Measurements from ENCODE around the gene KLHL8.

The KLHL8 gene

DNA sequence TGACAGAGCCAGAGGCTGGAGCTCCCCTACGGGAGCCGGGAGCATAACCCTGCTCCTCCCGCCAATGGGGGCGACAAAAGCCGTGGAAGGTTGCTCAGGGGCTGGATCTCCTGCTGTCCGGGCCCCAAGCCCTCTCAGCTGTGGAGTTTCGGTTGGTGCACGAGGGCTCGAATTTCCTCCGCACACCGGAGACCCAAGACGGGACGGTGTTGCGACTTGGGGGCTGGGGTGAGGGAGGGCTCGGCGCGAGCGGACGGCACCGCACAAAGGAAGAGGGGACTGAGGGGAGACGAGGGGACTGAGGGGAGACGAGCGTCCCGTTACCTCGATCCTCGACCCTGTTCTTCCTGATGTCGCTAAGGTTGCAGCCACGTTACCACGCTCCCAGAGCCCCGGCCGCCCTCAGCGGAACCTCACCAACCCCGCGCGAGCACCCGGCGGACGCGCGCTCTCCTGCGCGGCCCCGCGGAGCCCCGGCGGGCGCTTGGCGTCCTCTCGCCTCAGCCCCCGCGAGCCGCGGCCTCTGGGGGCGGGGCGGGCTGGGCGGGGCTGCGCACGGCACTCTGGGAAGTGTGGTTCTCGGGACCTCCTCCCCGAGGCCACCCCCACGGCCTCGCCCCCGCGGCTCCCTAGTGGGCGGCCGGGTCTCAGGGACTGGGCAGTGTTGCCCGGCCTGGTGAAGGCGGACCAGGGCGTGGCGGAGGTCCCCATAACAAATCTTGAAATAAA lies at the start of gene KLHL8:
KLHL8 (minus strand) TSS at position 525 of the 729 bp plus-strand sequence. CDS start 25,079 bp downstream, outside the sequence.
- no peak for TF ChIP-seq ZNF274 (IDR thresholded peaks at IDR 0.05; ENCODE audit: low read depth, low read length)
- peak within 1 kb of the TSS; percentile 77 for H3K4me3 ChIP-seq (ENCODE audit: low read length)

DNA sequence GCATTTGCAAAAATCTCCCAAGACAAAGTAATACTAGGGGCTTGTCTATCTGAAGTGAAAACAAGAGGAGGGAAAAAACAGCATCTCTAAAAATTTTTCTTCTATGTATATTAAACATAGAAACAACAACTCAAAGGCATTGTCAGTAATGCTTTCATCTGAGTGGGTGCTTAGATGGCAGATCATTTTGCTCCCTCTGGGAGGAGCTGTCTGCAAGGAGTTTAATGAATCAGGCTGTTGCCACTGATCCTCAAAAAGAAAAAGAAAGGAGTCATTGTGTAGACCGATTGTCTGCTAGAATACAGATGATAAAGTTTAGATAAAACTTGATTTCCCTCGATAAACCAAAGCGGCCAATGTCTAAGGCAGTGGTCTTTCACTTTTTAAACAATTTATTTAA lies 49.7 kb upstream of the KLHL8 start:
- TF ChIP-seq ZNF274 (IDR thresholded peaks at IDR 0.05; ENCODE audit: low read depth, low read length): no peak
- no peak overlapping the region for H3K4me3 ChIP-seq (ENCODE audit: low read length)

- TF ChIP-seq ZNF274 (IDR thresholded peaks at IDR 0.05; ENCODE audit: low read depth, low read length): no peak
These were observed 48.0 kb upstream of the KLHL8 start for GRCh38 chr4:87268411-87268810.

DNA sequence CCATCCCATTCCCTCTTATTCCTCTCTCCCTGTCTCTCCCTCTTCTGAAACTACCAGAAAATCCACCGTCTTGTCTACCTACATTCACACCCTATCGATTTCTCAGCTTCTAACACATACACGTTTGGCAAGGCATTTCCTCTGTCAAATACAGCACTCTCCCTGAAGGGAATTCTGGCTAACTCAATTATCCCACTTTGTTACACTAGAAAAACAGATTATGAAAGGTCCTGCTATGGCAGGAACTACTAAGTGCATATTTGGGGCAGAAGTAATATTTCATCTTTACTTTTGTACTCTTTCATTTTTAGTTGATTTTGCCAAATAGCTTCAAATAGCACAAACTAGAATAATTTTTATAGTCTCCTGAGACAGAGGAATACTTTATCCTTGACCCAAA lies 46.6 kb upstream of the KLHL8 start:
- TF ChIP-seq ZNF274 (IDR thresholded peaks at IDR 0.05; ENCODE audit: low read depth, low read length): no peak
- no peak overlapping the region for H3K4me3 ChIP-seq (ENCODE audit: low read length)

More at GRCh38 chr4:87268411-87268810, 48.0 kb upstream of the KLHL8 start:
- H3K4me3 ChIP-seq (ENCODE audit: low read length): no peak overlapping the region

DNA sequence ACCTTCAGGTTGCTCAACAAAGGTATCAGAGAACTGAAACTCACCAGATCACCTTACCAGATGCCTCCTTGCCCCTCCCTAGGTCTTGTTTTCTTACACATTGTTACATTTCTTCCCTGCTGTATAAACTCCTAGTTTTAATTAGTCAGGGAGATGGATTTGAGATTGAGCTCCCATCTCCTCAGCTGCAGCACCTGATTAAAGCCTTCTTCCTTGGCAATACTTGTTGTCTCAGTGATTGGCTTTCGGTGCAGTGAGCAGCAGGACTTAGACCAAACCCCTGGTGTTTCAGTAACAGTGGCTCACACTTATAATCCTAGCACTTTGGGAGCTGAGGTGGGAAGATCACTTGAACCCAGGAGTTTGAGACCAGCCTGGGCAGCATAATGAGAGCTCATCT lies 42.5 kb upstream of the KLHL8 start:
- TF ChIP-seq ZNF274 (IDR thresholded peaks at IDR 0.05; ENCODE audit: low read depth, low read length): no peak
- no peak overlapping the region for H3K4me3 ChIP-seq (ENCODE audit: low read length)

DNA sequence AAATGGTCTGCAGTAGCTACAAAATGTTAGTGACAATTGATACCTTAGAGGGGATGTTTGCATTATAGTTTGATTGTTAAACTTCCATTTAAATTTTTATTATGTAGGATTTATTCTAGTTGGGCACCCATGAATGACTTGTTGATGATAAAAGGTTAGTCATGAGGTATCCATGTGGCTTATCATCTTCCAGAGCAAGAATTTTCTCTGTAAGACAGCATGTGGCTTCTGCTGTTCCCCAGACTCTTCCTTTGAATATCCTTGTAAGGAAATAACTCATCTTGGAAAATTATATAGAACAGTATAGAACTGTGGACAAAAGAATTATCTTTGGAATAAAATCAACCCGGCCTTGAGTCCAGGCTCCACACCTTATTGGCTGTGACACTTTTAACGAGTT lies 40.1 kb upstream of the KLHL8 start:
- H3K4me3 ChIP-seq (ENCODE audit: low read length): no peak overlapping the region
- TF ChIP-seq ZNF274 (IDR thresholded peaks at IDR 0.05; ENCODE audit: low read depth, low read length): no peak

DNA sequence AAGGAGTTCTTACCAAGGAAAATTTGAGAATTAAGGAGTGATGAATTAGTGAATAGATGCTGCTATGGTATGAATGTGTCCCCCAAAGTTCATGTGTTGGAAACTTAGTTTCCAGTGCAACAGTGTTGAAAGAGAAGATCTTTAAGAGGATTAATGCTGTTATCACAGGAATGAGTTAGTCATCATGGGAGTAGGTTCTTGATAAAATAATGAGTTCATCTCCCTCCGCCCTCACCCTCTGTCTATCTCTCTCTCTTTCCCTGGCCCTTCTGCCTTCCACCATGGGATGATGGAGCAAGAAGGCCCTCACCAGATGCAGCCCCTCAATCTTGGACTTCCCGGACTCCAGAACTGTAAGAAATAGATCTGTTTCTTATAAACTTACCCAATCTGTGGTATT lies 38.3 kb upstream of the KLHL8 start:
- TF ChIP-seq ZNF274 (IDR thresholded peaks at IDR 0.05; ENCODE audit: low read depth, low read length): no peak
- H3K4me3 ChIP-seq (ENCODE audit: low read length): no peak overlapping the region

- TF ChIP-seq ZNF274 (IDR thresholded peaks at IDR 0.05; ENCODE audit: low read depth, low read length): no peak
- H3K4me3 ChIP-seq (ENCODE audit: low read length): no peak overlapping the region
These were observed 37.1 kb upstream of the KLHL8 start for GRCh38 chr4:87257523-87257922.

- no peak for TF ChIP-seq ZNF274 (IDR thresholded peaks at IDR 0.05; ENCODE audit: low read depth, low read length)
- no peak overlapping the region for H3K4me3 ChIP-seq (ENCODE audit: low read length)
These were observed 35.3 kb upstream of the KLHL8 start for GRCh38 chr4:87255755-87256154.

- no peak overlapping the region for H3K4me3 ChIP-seq (ENCODE audit: low read length)
- TF ChIP-seq ZNF274 (IDR thresholded peaks at IDR 0.05; ENCODE audit: low read depth, low read length): no peak
These were observed 30.7 kb upstream of the KLHL8 start for GRCh38 chr4:87251106-87251505.

DNA sequence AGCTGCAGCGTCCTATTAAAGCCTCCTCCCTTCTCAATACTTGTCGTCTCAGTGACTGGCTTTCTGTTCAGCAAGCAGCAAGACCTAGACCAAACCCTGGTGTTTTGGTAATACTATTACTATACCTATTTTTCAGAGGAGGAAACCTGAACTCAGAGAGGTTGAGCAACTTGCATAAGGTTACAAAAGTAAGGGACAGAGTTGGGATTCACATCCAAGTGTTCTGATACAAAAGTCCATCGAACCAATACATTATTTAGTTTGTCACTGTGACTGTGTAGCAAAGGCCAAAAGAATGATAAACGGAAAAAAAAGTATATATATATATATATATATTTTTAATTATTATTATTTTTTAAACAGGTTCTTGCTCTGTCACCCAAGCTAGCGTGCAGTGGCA lies 29.9 kb upstream of the KLHL8 start:
- H3K4me3 ChIP-seq (ENCODE audit: low read length): no peak overlapping the region
- no peak for TF ChIP-seq ZNF274 (IDR thresholded peaks at IDR 0.05; ENCODE audit: low read depth, low read length)

DNA sequence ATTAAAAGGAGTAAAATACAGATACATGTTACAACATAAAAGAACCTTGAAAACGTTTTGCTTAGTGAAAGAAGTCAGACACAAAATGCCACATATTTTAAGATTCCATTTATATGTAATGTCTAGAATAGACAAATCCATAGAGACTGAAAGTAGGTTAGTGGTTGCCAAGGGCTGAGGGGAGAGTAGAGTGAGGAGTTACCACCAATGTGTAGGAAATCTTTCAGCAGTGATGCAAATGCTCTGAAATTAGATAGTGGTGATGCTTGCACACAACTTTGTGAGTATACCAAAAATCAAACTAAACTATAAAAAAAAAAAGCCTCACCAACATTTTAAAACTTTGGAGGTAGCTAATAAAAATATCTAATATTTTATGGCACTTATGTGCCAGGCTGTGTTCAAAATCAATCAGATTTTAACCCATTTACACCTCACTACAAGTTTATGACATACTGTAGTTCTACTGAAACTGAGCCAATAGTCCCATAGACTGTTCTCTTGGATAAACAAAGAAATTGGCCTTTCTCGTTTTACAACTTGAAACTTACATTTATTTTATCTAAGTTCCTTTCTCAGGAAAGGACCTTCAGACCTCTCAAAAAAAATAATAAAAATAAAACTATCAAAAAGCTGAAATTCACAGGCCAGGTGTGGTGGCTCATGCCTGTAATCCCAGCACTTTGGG lies 29.1 kb upstream of the KLHL8 start:
- no peak for TF ChIP-seq ZNF274 (IDR thresholded peaks at IDR 0.05; ENCODE audit: low read depth, low read length)
- no peak overlapping the region for H3K4me3 ChIP-seq (ENCODE audit: low read length)

DNA sequence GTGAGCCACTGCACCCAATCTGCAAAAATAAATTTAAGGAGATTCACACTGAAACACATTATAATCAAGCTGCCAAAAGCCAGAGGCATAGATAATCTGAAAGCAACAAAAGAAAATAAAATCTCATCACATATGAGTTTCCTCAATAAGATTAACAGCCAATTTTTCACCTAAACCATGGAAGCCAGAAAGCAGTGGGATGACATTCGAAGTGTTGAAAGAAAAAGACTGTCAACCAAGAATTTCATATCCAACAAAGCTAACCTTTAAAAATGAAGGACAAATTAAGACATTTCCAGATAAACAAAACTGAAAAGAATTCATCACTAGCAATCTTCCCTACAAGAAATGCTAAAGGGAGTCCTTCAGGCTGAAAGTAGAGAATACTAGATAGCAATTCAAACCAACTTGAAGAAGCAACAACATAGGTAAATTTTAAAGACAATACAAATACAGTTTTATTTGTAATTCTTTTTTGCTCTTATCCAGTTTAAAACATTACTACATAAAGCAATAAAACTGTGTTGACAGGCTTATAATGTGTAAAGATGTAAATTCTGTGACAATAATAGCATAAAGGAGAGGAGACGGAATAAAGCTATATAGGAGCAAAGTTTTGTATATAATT lies 23.1 kb upstream of the KLHL8 start:
- no peak for TF ChIP-seq ZNF274 (IDR thresholded peaks at IDR 0.05; ENCODE audit: low read depth, low read length)
- H3K4me3 ChIP-seq (ENCODE audit: low read length): no peak overlapping the region

GRCh38 chr4:87241336-87241735 lies 20.9 kb upstream of the KLHL8 start:
- TF ChIP-seq ZNF274 (IDR thresholded peaks at IDR 0.05; ENCODE audit: low read depth, low read length): no peak
- no peak overlapping the region for H3K4me3 ChIP-seq (ENCODE audit: low read length)

- no peak for TF ChIP-seq ZNF274 (IDR thresholded peaks at IDR 0.05; ENCODE audit: low read depth, low read length)
- H3K4me3 ChIP-seq (ENCODE audit: low read length): no peak overlapping the region
These were observed 19.9 kb upstream of the KLHL8 start for GRCh38 chr4:87240341-87240740.

All from GM08714 (cell line).